CD1c-positive myeloid dendritic cell (primary cell): ENCODE measurements around the gene OTUD7B.
"Not testable (repeated sequence)": the region's sequence is repeated elsewhere in the genome, so short reads cannot be mapped to it uniquely, and the experiment has no call there.

ENCODE experiments used
- DNase-seq: peaks from one replicate; pipeline ENCODE4 v3.0.0-alpha.2; 2016; ENCODE audit errors: extremely low spot score

OTUD7B gene

GRCh38 chr1:149949911-149950310, 60.6 kb downstream of the OTUD7B start:
- no peak for DNase-seq

GRCh38 chr1:149945206-149945605, 65.3 kb downstream of the OTUD7B start:
- no peak for DNase-seq

GRCh38 chr1:149942885-149943284, 67.6 kb downstream of the OTUD7B start:
- no peak for DNase-seq

GRCh38 chr1:149942207-149942606, 68.3 kb downstream of the OTUD7B start:
- DNase-seq, result no peak

GRCh38 chr1:149940427-149940826, 70.1 kb downstream of the OTUD7B start:
- no peak for DNase-seq

- DNase-seq, result not testable (repeated sequence)
These were observed 71.9 kb downstream of the OTUD7B start for GRCh38 chr1:149938668-149939003.

GRCh38 chr1:149937759-149938158, 72.8 kb downstream of the OTUD7B start:
- DNase-seq, result no peak

GRCh38 chr1:149936992-149937705, 73.4 kb downstream of the OTUD7B start:
- DNase-seq, result no peak

GRCh38 chr1:149936170-149936991, 74.1 kb downstream of the OTUD7B start, which contains the start of gene MTMR11:
MTMR11 (minus strand) TSS chr1:149936879; CDS start chr1:149936647, 232 bp downstream.
- DNase-seq, result no peak

GRCh38 chr1:149934356-149934755, 76.2 kb downstream of the OTUD7B start:
- no peak for DNase-seq

GRCh38 chr1:149933208-149933607, 77.3 kb downstream of the OTUD7B start:
- DNase-seq, result no peak

GRCh38 chr1:149932474-149932873, 78.1 kb downstream of the OTUD7B start:
- no peak for DNase-seq

GRCh38 chr1:149931212-149931790, 79.2 kb downstream of the OTUD7B start:
- DNase-seq, result peak; percentile 41

- peak; percentile 56 for DNase-seq
These were observed 80.7 kb downstream of the OTUD7B start for GRCh38 chr1:149929856-149930255.

GRCh38 chr1:149928401-149928724, 82.2 kb downstream of the OTUD7B start:
- no peak for DNase-seq

GRCh38 chr1:149927563-149928400, 82.7 kb downstream of the OTUD7B start, which contains the start of gene SF3B4:
SF3B4 (minus strand) TSS chr1:149927803; CDS start chr1:149927759, 44 bp downstream.
- DNase-seq, result peak; percentile 97

GRCh38 chr1:149927056-149927562, 83.4 kb downstream of the OTUD7B start:
- no peak for DNase-seq

- no peak for DNase-seq
These were observed 84.2 kb downstream of the OTUD7B start for GRCh38 chr1:149926296-149926695.

- no peak for DNase-seq
These were observed 84.8 kb downstream of the OTUD7B start for GRCh38 chr1:149925751-149926150.

GRCh38 chr1:149925345-149925744, 85.2 kb downstream of the OTUD7B start:
- no peak for DNase-seq

- DNase-seq, result no peak
These were observed 86.9 kb downstream of the OTUD7B start for GRCh38 chr1:149923626-149924025.
